ENCODE measurements around the gene BCR. TPM values are rescaled to one million over a fixed set of nuclear protein-coding genes. Genes with fewer than 3 reads are reported as not detected.
"Not testable (repeated sequence)": the region's sequence is repeated elsewhere in the genome, so short reads cannot be mapped to it uniquely, and the experiment has no call there.

Gene BCR
- polyA plus RNA-seq, 1 donor from 2014 or later, result 57.5 TPM

DNA sequence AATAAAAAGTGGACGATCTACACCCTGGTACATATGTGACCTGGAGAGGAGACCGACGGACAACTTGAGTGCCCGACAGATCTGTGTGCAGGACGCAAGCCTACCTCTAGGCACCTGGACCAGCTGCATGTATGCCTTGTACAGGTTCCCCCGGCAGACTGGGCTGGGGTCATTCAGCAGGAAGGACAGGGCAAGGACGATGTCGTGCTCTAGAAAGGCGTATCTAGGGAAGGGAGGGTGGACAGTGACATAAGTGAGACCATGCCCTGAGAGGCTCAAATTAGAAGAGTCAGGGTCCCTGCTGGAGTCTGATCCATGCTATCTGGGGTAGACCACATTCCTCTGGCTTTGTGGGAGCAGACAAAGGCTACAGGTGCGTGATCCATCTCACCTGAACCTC lies 46.4 kb upstream of the BCR start:
- no peak overlapping the region for H3K9ac ChIP-seq (ENCODE audit: low read length)
- no peaks in the 10 kb centered on the region for H3K27me3 ChIP-seq (ENCODE audit: insufficient read depth, low read depth, low read length)
- H3K79me2 ChIP-seq (replicated peaks; ENCODE audit: insufficient read depth, low read length), result no peaks in the 10 kb centered on the region
- no peaks in the 10 kb centered on the region for H3F3A ChIP-seq (ENCODE audit: insufficient read depth, low read length, poor library complexity, severe bottlenecking)
- no peaks in the 10 kb centered on the region for H4K20me1 ChIP-seq (ENCODE audit: insufficient read depth)
- no peak overlapping the region for H3K4me2 ChIP-seq (ENCODE audit: low read length)
- H3K27ac ChIP-seq (ENCODE audit: low read length), result no peak overlapping the region
- TF ChIP-seq POLR2AphosphoS5 (IDR thresholded peaks at IDR 0.05) (no peak), SMC3 (conservative IDR thresholded peaks at IDR 0.05; ENCODE audit: poor library complexity) (no peak), EZH2 (IDR thresholded peaks at IDR 0.05; ENCODE audit: borderline replicate concordance, insufficient read depth, low read length, poor library complexity, severe bottlenecking) (no peak), EP300 (conservative IDR thresholded peaks at IDR 0.05; ENCODE audit: poor library complexity, severe bottlenecking) (no peak), MXI1 (conservative IDR thresholded peaks at IDR 0.05; ENCODE audit: poor library complexity, severe bottlenecking) (no peak), RAD21 (conservative IDR thresholded peaks at IDR 0.05) (no peak), TAF1 (IDR thresholded peaks at IDR 0.05; ENCODE audit: low read depth) (no peak)
- TF ChIP-seq, protein P1, sequence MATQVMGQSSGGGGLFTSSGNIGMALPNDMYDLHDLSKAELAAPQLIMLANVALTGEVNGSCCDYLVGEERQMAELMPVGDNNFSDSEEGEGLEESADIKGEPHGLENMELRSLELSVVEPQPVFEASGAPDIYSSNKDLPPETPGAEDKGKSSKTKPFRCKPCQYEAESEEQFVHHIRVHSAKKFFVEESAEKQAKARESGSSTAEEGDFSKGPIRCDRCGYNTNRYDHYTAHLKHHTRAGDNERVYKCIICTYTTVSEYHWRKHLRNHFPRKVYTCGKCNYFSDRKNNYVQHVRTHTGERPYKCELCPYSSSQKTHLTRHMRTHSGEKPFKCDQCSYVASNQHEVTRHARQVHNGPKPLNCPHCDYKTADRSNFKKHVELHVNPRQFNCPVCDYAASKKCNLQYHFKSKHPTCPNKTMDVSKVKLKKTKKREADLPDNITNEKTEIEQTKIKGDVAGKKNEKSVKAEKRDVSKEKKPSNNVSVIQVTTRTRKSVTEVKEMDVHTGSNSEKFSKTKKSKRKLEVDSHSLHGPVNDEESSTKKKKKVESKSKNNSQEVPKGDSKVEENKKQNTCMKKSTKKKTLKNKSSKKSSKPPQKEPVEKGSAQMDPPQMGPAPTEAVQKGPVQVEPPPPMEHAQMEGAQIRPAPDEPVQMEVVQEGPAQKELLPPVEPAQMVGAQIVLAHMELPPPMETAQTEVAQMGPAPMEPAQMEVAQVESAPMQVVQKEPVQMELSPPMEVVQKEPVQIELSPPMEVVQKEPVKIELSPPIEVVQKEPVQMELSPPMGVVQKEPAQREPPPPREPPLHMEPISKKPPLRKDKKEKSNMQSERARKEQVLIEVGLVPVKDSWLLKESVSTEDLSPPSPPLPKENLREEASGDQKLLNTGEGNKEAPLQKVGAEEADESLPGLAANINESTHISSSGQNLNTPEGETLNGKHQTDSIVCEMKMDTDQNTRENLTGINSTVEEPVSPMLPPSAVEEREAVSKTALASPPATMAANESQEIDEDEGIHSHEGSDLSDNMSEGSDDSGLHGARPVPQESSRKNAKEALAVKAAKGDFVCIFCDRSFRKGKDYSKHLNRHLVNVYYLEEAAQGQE (IDR thresholded peaks at IDR 0.05; ENCODE audit: borderline replicate concordance), result no peak
- TF ChIP-seq, protein P2, sequence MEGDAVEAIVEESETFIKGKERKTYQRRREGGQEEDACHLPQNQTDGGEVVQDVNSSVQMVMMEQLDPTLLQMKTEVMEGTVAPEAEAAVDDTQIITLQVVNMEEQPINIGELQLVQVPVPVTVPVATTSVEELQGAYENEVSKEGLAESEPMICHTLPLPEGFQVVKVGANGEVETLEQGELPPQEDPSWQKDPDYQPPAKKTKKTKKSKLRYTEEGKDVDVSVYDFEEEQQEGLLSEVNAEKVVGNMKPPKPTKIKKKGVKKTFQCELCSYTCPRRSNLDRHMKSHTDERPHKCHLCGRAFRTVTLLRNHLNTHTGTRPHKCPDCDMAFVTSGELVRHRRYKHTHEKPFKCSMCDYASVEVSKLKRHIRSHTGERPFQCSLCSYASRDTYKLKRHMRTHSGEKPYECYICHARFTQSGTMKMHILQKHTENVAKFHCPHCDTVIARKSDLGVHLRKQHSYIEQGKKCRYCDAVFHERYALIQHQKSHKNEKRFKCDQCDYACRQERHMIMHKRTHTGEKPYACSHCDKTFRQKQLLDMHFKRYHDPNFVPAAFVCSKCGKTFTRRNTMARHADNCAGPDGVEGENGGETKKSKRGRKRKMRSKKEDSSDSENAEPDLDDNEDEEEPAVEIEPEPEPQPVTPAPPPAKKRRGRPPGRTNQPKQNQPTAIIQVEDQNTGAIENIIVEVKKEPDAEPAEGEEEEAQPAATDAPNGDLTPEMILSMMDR (IDR thresholded peaks at IDR 0.05; ENCODE audit: poor library complexity, severe bottlenecking), result no peak
- H3K9me2 ChIP-seq (ENCODE audit: insufficient read depth, low read length), result no peaks in the 10 kb centered on the region
- no peaks in the 10 kb centered on the region for H3K36me3 ChIP-seq (ENCODE audit: insufficient read depth, low read length)
- no peak overlapping the region for H2AFZ ChIP-seq (ENCODE audit: low read depth, low read length)
- no peak overlapping the region for H3K4me3 ChIP-seq (ENCODE audit: low read length)
- no peaks in the 10 kb centered on the region for H3K9me3 ChIP-seq (ENCODE audit: low read length)

DNA sequence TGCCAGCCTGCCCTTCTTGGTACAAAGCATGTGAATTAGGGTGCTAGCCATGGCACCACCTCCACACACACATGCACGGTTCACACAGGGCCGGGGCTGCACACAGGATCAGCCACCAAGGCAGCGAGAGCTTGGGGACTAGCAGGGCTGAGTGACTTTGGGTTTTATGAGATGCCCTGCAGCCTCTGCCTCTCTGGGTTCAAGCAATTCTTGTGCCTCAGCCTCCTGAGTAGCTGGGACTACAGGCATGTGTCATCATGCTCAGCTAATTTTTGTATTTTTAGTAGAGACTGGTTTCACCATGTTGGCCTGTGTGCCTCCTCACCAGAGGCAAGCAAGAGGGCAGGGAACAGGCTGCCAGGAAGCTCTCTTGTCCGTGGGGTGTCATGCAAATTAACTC lies 43.3 kb upstream of the BCR start:
- not testable (repeated sequence) for H3K9me3 ChIP-seq (ENCODE audit: low read length); H3F3A ChIP-seq (ENCODE audit: insufficient read depth, low read length, poor library complexity, severe bottlenecking); H2AFZ ChIP-seq (ENCODE audit: low read depth, low read length); H3K27me3 ChIP-seq (ENCODE audit: insufficient read depth, low read depth, low read length); H3K9me2 ChIP-seq (ENCODE audit: insufficient read depth, low read length); H4K20me1 ChIP-seq (ENCODE audit: insufficient read depth); H3K4me2 ChIP-seq (ENCODE audit: low read length); H3K9ac ChIP-seq (ENCODE audit: low read length); H3K27ac ChIP-seq (ENCODE audit: low read length); H3K4me3 ChIP-seq (ENCODE audit: low read length); H3K79me2 ChIP-seq (replicated peaks; ENCODE audit: insufficient read depth, low read length); H3K36me3 ChIP-seq (ENCODE audit: insufficient read depth, low read length)

DNA sequence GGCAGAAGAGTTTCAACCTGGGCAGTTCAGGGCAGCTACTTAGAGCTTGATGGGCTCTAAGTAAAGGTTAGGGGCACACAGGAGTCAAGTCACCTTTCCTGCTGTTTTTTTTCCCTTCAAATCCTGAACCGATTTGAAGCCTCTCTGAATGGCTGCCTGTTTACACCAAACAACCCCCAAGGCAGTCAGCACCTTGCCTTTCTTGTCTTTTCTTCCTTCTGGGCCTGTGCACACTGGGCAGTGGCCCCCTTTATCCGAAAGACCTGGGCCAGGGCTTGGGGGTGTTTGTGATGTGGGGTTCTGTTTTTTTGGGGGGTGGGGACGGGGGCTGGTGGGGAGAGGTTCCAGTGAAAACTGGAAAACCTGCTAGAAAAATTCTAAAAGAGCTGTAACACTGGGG lies 42.8 kb upstream of the BCR start:
- no peak overlapping the region for H3K27ac ChIP-seq (ENCODE audit: low read length)
- H4K20me1 ChIP-seq (ENCODE audit: insufficient read depth), result no peaks in the 10 kb centered on the region
- H3K4me2 ChIP-seq (ENCODE audit: low read length), result no peak overlapping the region
- H3F3A ChIP-seq (ENCODE audit: insufficient read depth, low read length, poor library complexity, severe bottlenecking), result no peaks in the 10 kb centered on the region
- no peak overlapping the region for H2AFZ ChIP-seq (ENCODE audit: low read depth, low read length)
- no peaks in the 10 kb centered on the region for H3K36me3 ChIP-seq (ENCODE audit: insufficient read depth, low read length)
- H3K27me3 ChIP-seq (ENCODE audit: insufficient read depth, low read depth, low read length), result no peaks in the 10 kb centered on the region
- TF ChIP-seq EP300 (conservative IDR thresholded peaks at IDR 0.05; ENCODE audit: poor library complexity, severe bottlenecking) (no peak), POLR2AphosphoS5 (IDR thresholded peaks at IDR 0.05) (no peak), TAF1 (IDR thresholded peaks at IDR 0.05; ENCODE audit: low read depth) (no peak), MXI1 (conservative IDR thresholded peaks at IDR 0.05; ENCODE audit: poor library complexity, severe bottlenecking) (no peak), RAD21 (conservative IDR thresholded peaks at IDR 0.05) (no peak), EZH2 (IDR thresholded peaks at IDR 0.05; ENCODE audit: borderline replicate concordance, insufficient read depth, low read length, poor library complexity, severe bottlenecking) (no peak), SMC3 (conservative IDR thresholded peaks at IDR 0.05; ENCODE audit: poor library complexity) (no peak)
- TF ChIP-seq, protein P2 (IDR thresholded peaks at IDR 0.05; ENCODE audit: poor library complexity, severe bottlenecking), result no peak
- TF ChIP-seq, protein P1 (IDR thresholded peaks at IDR 0.05; ENCODE audit: borderline replicate concordance), result no peak
- no peak overlapping the region for H3K9ac ChIP-seq (ENCODE audit: low read length)
- H3K9me2 ChIP-seq (ENCODE audit: insufficient read depth, low read length), result no peaks in the 10 kb centered on the region
- H3K79me2 ChIP-seq (replicated peaks; ENCODE audit: insufficient read depth, low read length), result no peaks in the 10 kb centered on the region
- no peaks in the 10 kb centered on the region for H3K9me3 ChIP-seq (ENCODE audit: low read length)
- no peak overlapping the region for H3K4me3 ChIP-seq (ENCODE audit: low read length)
